ENCODE measurements around the gene SNX25. TPM values are rescaled to one million over a fixed set of nuclear protein-coding genes. Genes with fewer than 3 reads are reported as not detected.
"Not testable (repeated sequence)": the region's sequence is repeated elsewhere in the genome, so short reads cannot be mapped to it uniquely, and the experiment has no call there.

SNX25 gene
- total and polyA plus RNA-seq, 3 donors from 2014 or later, result 20.2 to 50.5 (median 45.0) TPM

GRCh38 chr4:185358959-185359358 lies 149.6 kb downstream of the SNX25 start:
- H3K27me3 ChIP-seq, result no peaks in the 10 kb centered on the region
- TF ChIP-seq POLR2A (IDR thresholded peaks at IDR 0.05), result no peak
- TF ChIP-seq, protein P1, sequence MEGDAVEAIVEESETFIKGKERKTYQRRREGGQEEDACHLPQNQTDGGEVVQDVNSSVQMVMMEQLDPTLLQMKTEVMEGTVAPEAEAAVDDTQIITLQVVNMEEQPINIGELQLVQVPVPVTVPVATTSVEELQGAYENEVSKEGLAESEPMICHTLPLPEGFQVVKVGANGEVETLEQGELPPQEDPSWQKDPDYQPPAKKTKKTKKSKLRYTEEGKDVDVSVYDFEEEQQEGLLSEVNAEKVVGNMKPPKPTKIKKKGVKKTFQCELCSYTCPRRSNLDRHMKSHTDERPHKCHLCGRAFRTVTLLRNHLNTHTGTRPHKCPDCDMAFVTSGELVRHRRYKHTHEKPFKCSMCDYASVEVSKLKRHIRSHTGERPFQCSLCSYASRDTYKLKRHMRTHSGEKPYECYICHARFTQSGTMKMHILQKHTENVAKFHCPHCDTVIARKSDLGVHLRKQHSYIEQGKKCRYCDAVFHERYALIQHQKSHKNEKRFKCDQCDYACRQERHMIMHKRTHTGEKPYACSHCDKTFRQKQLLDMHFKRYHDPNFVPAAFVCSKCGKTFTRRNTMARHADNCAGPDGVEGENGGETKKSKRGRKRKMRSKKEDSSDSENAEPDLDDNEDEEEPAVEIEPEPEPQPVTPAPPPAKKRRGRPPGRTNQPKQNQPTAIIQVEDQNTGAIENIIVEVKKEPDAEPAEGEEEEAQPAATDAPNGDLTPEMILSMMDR (IDR thresholded peaks at IDR 0.05), result no peak
- no peaks in the 10 kb centered on the region for H3K9me3 ChIP-seq
- no peaks in the 10 kb centered on the region for H3K4me1 ChIP-seq
- H3K27ac ChIP-seq, result no peak overlapping the region
- 77 to 78% methylated on average over 4 of the region's 4 CpGs for WGBS, 2 donors
- intact Hi-C loops (cut with DNase I; ENCODE audit: low total_unique reads), result no loop called here
- no peak for DNase-seq
- H3K4me3 ChIP-seq, result no peak overlapping the region
- no peaks in the 10 kb centered on the region for H3K36me3 ChIP-seq (ENCODE audit: low read depth, missing control alignments)

- Histone ChIP-seq H3K4me3 (no peak overlapping the region), H3K27ac (no peak overlapping the region), H3K27me3 (no peaks in the 10 kb centered on the region), H3K9me3 (no peaks in the 10 kb centered on the region), H3K36me3 (ENCODE audit: low read depth, missing control alignments) (no peaks in the 10 kb centered on the region), H3K4me1 (no peaks in the 10 kb centered on the region)
- WGBS, 2 donors, result 93 to 97% methylated on average over 8 of the region's 8 CpGs
- DNase-seq, result no peak
- intact Hi-C loops (cut with DNase I; ENCODE audit: low total_unique reads), result no loop called here
- TF ChIP-seq POLR2A (IDR thresholded peaks at IDR 0.05), result no peak
Observed at GRCh38 chr4:185359767-185360446, 150.5 kb downstream of the SNX25 start.

DNA sequence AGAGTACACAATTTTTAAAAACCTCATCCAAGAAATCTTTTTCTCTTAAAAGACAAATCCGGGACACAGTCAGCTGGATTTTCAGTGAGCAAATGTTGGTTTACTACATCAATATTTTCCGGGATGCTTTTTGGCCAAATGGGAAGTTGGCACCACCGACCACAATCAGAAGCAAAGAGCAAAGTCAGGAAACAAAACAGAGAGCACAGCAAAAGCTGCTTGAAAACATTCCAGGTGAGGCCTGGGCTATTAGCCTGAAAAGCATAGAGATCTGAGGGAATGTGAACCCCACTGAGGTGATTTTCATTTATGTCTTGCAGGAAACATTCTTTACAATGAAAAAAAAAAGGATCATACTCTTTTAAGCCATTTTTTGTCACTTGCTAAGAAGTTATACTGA lies 152.5 kb downstream of the SNX25 start:
- no peaks in the 10 kb centered on the region for H3K4me1 ChIP-seq
- no peaks in the 10 kb centered on the region for H3K9me3 ChIP-seq
- intact Hi-C loops (cut with DNase I; ENCODE audit: low total_unique reads), result no loop called here
- WGBS, 2 donors, result 60 to 64% methylated on average over 3 of the region's 3 CpGs
- no peak for DNase-seq
- H3K4me3 ChIP-seq, result no peak overlapping the region
- no peaks in the 10 kb centered on the region for H3K27me3 ChIP-seq
- H3K36me3 ChIP-seq (ENCODE audit: low read depth, missing control alignments), result no peaks in the 10 kb centered on the region
- TF ChIP-seq POLR2A (IDR thresholded peaks at IDR 0.05), result no peak
- TF ChIP-seq, protein P1 (IDR thresholded peaks at IDR 0.05), result no peak
- H3K27ac ChIP-seq, result no peak overlapping the region

GRCh38 chr4:185362570-185362969 lies 153.2 kb downstream of the SNX25 start:
- DNase-seq; H3K27me3 ChIP-seq; H3K9me3 ChIP-seq; H3K36me3 ChIP-seq (ENCODE audit: low read depth, missing control alignments); intact Hi-C loops (cut with DNase I; ENCODE audit: low total_unique reads); H3K4me1 ChIP-seq; H3K27ac ChIP-seq; H3K4me3 ChIP-seq: not testable (repeated sequence)
- WGBS, 2 donors, result 64 to 80% methylated on average over 6 of the region's 6 CpGs

DNA sequence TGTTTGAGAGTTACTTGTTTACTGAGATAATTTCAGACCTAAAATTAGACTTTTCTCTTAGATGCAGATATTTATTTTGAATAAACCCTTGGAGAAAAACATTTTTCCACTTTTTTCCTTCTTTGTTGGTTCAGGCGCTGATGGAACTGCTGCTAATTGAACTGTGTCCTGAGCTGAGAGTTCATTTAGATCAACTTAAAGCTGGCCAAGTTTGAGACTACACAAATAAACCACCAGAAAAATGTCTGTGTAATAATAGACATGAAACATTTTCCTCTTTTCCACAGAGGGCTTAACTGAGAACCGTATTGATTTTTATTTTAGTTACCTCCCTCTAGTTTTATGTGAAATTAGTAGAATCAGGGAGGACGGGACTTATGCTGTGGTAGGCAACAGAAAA lies 153.9 kb downstream of the SNX25 start:
- Histone ChIP-seq H3K27ac (no peak overlapping the region), H3K36me3 (ENCODE audit: low read depth, missing control alignments) (no peaks in the 10 kb centered on the region), H3K4me1 (no peaks in the 10 kb centered on the region), H3K27me3 (no peaks in the 10 kb centered on the region), H3K4me3 (no peak overlapping the region), H3K9me3 (no peaks in the 10 kb centered on the region)
- DNase-seq, result no peak
- WGBS, 2 donors, result 59 to 60% methylated on average over 3 of the region's 3 CpGs
- intact Hi-C loops (cut with DNase I; ENCODE audit: low total_unique reads), result no loop called here
- TF ChIP-seq POLR2A (IDR thresholded peaks at IDR 0.05), result no peak
- TF ChIP-seq, protein P1 (IDR thresholded peaks at IDR 0.05), result no peak

DNA sequence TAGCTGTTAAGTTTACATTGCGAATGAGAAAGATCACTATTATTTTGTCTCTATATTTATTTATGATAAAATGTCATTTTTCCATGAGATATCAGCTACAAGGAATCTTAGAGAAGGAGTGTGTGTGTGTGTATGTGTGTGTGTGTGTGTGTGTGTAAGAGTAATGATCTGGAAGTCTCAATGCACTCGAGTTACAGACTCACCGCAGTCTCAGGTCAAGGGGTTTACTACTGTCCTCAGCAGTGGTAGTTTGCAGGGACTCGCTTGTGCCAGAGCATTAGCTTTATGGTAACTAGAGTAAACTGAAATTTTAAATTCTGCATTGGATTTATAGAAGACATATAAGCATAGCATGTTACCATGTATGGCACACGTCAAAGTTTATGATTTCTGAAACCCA lies 155.5 kb downstream of the SNX25 start:
- Histone ChIP-seq H3K36me3 (ENCODE audit: low read depth, missing control alignments) (no peaks in the 10 kb centered on the region), H3K9me3 (no peaks in the 10 kb centered on the region), H3K27me3 (no peaks in the 10 kb centered on the region), H3K4me3 (no peak overlapping the region), H3K27ac (no peak overlapping the region), H3K4me1 (no peaks in the 10 kb centered on the region)
- DNase-seq, result no peak
- 89 to 93% methylated on average over 5 of the region's 5 CpGs for WGBS, 2 donors
- intact Hi-C loops (cut with DNase I; ENCODE audit: low total_unique reads), result no loop called here
- TF ChIP-seq, protein P1 (IDR thresholded peaks at IDR 0.05), result no peak
- TF ChIP-seq POLR2A (IDR thresholded peaks at IDR 0.05), result no peak
